ENCODE results near the gene IRX2. TPM values are rescaled to one million over a fixed set of nuclear protein-coding genes. Genes with fewer than 3 reads are reported as not detected.

The IRX2 gene
- total RNA-seq, 1 donor from 2014 or later = 31.4 TPM

GRCh38 chr5:2748861-2749513 lies 2.5 kb downstream of the IRX2 start:
- TF ChIP-seq, protein P1, sequence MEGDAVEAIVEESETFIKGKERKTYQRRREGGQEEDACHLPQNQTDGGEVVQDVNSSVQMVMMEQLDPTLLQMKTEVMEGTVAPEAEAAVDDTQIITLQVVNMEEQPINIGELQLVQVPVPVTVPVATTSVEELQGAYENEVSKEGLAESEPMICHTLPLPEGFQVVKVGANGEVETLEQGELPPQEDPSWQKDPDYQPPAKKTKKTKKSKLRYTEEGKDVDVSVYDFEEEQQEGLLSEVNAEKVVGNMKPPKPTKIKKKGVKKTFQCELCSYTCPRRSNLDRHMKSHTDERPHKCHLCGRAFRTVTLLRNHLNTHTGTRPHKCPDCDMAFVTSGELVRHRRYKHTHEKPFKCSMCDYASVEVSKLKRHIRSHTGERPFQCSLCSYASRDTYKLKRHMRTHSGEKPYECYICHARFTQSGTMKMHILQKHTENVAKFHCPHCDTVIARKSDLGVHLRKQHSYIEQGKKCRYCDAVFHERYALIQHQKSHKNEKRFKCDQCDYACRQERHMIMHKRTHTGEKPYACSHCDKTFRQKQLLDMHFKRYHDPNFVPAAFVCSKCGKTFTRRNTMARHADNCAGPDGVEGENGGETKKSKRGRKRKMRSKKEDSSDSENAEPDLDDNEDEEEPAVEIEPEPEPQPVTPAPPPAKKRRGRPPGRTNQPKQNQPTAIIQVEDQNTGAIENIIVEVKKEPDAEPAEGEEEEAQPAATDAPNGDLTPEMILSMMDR (conservative IDR thresholded peaks at IDR 0.05) = no peak
- peak overlapping the region; percentile 94 for H3K4me3 Mint-ChIP-seq
- H3K27me3 Mint-ChIP-seq = peaks cover 31% of the 10 kb centered on the region
- H3K9me3 Mint-ChIP-seq = no peaks in the 10 kb centered on the region
- H3K36me3 Mint-ChIP-seq = peaks cover 39% of the 10 kb centered on the region
- DNase-seq (ENCODE audit: extremely low spot score, unreplicated experiment) = no peak
- H3K4me1 Mint-ChIP-seq (ENCODE audit: unreplicated experiment) = peaks cover 41% of the 10 kb centered on the region
- H3K27ac Mint-ChIP-seq = peak overlapping the region; percentile 92

DNA sequence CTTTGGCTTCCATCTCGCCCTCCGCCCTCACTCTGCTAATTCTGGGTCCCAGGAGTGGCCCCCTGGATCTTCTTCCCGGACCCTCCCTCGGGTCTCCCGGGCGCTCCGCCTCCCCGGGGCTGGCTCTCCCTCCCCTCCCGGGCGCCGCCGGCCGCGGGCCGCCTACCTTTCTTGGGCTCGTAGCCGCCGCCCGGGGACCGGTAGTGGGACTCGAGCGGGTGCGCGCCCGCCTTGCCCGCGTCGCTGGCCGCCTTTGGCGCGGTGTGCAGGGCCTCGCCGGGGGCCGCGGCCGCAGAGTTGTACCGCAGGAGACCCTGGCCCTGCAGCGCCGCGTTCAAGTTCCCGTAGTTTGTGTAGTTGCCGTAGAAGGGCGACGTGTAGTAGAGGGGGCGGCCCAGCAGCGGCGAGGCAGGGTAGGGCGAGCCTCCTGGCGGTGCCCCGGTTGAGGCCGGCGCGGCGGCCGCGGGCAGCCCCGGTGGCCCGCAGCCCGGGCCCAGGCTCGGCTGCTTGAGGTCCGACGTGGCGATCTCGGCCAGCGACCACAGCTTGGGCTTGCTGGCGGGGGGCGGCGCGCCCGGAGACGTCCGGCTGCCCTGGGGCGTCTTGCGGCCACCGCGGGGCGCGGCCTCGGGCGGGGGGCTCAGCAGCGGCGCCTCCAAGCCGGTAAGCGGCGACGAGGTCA lies 3.2 kb downstream of the IRX2 start:
- Mint-ChIP-seq H3K4me1 (ENCODE audit: unreplicated experiment) (peaks cover 46% of the 10 kb centered on the region), H3K27me3 (peaks cover 31% of the 10 kb centered on the region)

DNA sequence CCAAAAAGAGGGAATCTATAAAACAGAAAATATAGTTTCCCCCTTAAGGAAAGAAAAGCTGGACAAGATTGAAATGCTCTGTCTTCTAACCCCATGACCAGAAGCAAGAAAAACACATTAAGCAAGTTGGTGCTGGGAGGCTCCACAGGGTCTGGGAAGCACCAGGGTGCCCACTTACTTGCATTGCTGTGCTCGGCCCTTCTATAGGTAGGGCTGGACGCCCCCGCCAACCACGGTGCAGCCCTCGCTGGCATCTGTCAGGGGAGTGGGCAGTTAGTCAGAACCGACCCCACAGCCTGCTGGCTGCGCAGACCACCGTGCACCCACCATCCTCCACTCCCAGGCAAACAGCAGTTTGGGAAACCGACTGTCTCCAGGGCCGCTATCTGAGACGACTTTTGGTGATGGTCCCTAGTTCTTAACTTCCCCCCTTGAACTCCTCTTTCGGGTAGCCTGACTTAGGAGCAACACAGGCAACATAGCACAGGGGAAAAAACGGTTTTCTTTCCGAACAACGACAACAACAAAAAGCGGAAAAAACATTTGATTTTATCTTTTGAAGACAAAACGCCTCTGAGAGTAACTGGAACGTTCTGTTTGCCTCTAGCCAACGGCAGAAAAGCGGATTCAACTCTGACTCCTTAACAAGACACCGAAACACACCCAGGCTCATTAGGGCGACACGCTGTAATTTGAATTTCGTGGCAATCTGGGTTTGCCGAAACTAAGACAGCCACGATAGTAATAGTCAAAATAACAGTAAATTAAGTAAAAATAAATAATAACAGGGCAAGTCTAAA lies 3.9 kb downstream of the IRX2 start:
- peak overlapping the region; percentile 70 for H3K4me3 Mint-ChIP-seq
- no peak for DNase-seq (ENCODE audit: extremely low spot score, unreplicated experiment)
- no peak overlapping the region for H3K27ac Mint-ChIP-seq
- peaks cover 27% of the 10 kb centered on the region for H3K27me3 Mint-ChIP-seq
- TF ChIP-seq, protein P1 (conservative IDR thresholded peaks at IDR 0.05) = no peak
- no peaks in the 10 kb centered on the region for H3K9me3 Mint-ChIP-seq
- peaks cover 46% of the 10 kb centered on the region for H3K4me1 Mint-ChIP-seq (ENCODE audit: unreplicated experiment)
- peaks cover 39% of the 10 kb centered on the region for H3K36me3 Mint-ChIP-seq

More for the DNA sequence above, 3.2 kb downstream of the IRX2 start:
- TF ChIP-seq, protein P1 (conservative IDR thresholded peaks at IDR 0.05) = no peak
- Mint-ChIP-seq H3K4me3 (no peak overlapping the region), H3K27ac (no peak overlapping the region), H3K36me3 (peaks cover 39% of the 10 kb centered on the region), H3K9me3 (no peaks in the 10 kb centered on the region)
- DNase-seq (ENCODE audit: extremely low spot score, unreplicated experiment) = no peak

- TF ChIP-seq, protein P1 (conservative IDR thresholded peaks at IDR 0.05) = peak; percentile 44
- peaks cover 44% of the 10 kb centered on the region for H3K36me3 Mint-ChIP-seq
- peaks cover 31% of the 10 kb centered on the region for H3K27me3 Mint-ChIP-seq
- no peak for DNase-seq (ENCODE audit: extremely low spot score, unreplicated experiment)
- no peaks in the 10 kb centered on the region for H3K9me3 Mint-ChIP-seq
- peaks cover 52% of the 10 kb centered on the region for H3K4me1 Mint-ChIP-seq (ENCODE audit: unreplicated experiment)
- peak overlapping the region; percentile 4 for H3K27ac Mint-ChIP-seq
- H3K4me3 Mint-ChIP-seq = peak overlapping the region; percentile 71
Measured at GRCh38 chr5:2746561-2747032, 4.9 kb downstream of the IRX2 start.

DNA sequence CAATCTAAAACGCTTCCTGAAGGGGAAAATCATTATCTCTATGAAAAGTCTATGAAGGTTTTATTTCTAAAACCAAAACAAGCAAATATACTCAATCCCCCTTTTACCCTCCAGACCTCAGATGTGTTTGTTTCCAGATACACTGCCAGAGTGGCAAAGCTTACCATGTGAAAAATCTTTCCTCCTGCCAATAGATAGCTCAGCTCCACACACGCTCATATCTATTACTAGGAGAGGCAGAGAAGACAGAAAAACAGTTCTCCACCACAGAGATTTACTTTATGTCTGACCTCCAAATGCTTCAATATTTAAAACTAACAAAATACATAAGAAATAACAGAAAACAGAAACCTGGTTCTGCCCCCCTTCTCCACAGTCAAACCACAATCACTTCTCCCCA lies 7.0 kb downstream of the IRX2 start:
- TF ChIP-seq, protein P1 (conservative IDR thresholded peaks at IDR 0.05) = no peak
- peaks cover 36% of the 10 kb centered on the region for H3K36me3 Mint-ChIP-seq
- H3K27me3 Mint-ChIP-seq = peaks cover 38% of the 10 kb centered on the region
- no peaks in the 10 kb centered on the region for H3K9me3 Mint-ChIP-seq
- H3K4me1 Mint-ChIP-seq (ENCODE audit: unreplicated experiment) = peaks cover 51% of the 10 kb centered on the region
- peak overlapping the region; percentile 72 for H3K4me3 Mint-ChIP-seq
- peak overlapping the region; percentile 32 for H3K27ac Mint-ChIP-seq
- DNase-seq (ENCODE audit: extremely low spot score, unreplicated experiment) = no peak
